WTC11 (cell line): ENCODE measurements around the gene EXOC1.

Experiments used
- CTCF ChIP-seq: fragments of 200-600 bp; IDR thresholded peaks from 2 replicates; pipeline ENCODE4 v1.8.0; 2022; ENCODE audit warnings: antibody characterized with exemption
- JAZF1 ChIP-seq: fragments of 250-450 bp; sonication (Bioruptor Pico); IDR thresholded peaks from 2 replicates; pipeline ENCODE4 v1.9.0; 2021; ENCODE audit warnings: moderate library complexity, mild to moderate bottlenecking, inconsistent platforms
- MLX ChIP-seq: sonication (generic); formaldehyde crosslinking; IDR thresholded peaks from 2 replicates; pipeline ENCODE4 v1.8.1; 2023; ENCODE audit warnings: mild to moderate bottlenecking, missing genetic modification reagents, moderate library complexity
- TCF7 ChIP-seq: sonication (generic); formaldehyde crosslinking; IDR thresholded peaks from 2 replicates; pipeline ENCODE4 v1.8.0; 2022; ENCODE audit warnings: mild to moderate bottlenecking, low read depth, missing genetic modification reagents, moderate library complexity
- USF2 ChIP-seq: sonication (generic); formaldehyde crosslinking; IDR thresholded peaks from 2 replicates; pipeline ENCODE4 v1.8.1; 2023; ENCODE audit warnings: mild to moderate bottlenecking, missing genetic modification reagents, moderate library complexity
- ZNF219 ChIP-seq: sonication (generic); formaldehyde crosslinking; IDR thresholded peaks from 2 replicates; pipeline ENCODE4 v1.8.0; 2023; ENCODE audit warnings: missing genetic modification reagents, mild to moderate bottlenecking, borderline replicate concordance
- ZNF281 ChIP-seq: sonication (generic); formaldehyde crosslinking; IDR thresholded peaks from 2 replicates; pipeline ENCODE4 v1.8.0; 2023; ENCODE audit warnings: mild to moderate bottlenecking, missing genetic modification reagents

GRCh38 chr4:55912249-55912648, 58.8 kb downstream of the EXOC1 start:
- TF ChIP-seq TCF7 = no peak
- no peak for TF ChIP-seq CTCF
- TF ChIP-seq MLX (CRISPR knock-in tag) = no peak
- no peak for TF ChIP-seq JAZF1 (CRISPR knock-in tag)
- TF ChIP-seq USF2 (CRISPR knock-in tag) = no peak
- TF ChIP-seq ZNF281 (CRISPR knock-in tag) = no peak
- TF ChIP-seq ZNF219 = no peak
